GM18499 (cell line): ENCODE data around the gene TSC1.

Experiments used
- ATAC-seq: cut with Tn5 transposase; IDR thresholded peaks from one replicate; pipeline ENCODE4 v1.9.1; 2021; ENCODE audit warnings: moderate number of reproducible peaks; ENCODE audit not compliant: insufficient read depth, unreplicated experiment

The TSC1 gene

GRCh38 chr9:132942541-132943182, 1.8 kb downstream of the TSC1 start:
- ATAC-seq: no peak

GRCh38 chr9:132939169-132939568, 5.2 kb downstream of the TSC1 start:
- ATAC-seq: no peak

DNA sequence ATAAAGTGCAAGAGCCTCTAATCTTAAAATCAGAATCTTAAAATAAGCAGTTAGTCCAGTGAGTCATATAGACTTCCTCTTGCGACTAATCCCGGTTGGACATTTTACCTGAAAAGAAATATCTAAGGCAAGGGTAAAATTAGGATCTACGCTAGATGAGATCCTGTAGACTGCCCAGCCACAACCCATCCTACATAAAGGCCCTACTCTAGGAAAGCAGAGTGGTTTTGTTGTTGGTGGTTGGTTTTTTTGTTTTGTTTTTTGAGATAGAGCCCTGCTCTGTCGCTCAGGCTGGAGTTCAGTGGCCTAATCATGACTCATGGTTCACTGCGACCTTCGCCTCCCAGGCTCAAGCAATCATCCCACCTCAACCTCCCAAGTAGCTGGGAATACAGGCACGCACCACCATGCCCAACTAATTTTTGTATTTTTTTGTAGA, 6.9 kb downstream of the TSC1 start:
- no peak for ATAC-seq

GRCh38 chr9:132935026-132935425, 9.4 kb downstream of the TSC1 start:
- ATAC-seq: no peak

GRCh38 chr9:132931178-132931735, 13.2 kb downstream of the TSC1 start:
- ATAC-seq: no peak

GRCh38 chr9:132927704-132928103, 16.7 kb downstream of the TSC1 start:
- ATAC-seq: no peak

DNA sequence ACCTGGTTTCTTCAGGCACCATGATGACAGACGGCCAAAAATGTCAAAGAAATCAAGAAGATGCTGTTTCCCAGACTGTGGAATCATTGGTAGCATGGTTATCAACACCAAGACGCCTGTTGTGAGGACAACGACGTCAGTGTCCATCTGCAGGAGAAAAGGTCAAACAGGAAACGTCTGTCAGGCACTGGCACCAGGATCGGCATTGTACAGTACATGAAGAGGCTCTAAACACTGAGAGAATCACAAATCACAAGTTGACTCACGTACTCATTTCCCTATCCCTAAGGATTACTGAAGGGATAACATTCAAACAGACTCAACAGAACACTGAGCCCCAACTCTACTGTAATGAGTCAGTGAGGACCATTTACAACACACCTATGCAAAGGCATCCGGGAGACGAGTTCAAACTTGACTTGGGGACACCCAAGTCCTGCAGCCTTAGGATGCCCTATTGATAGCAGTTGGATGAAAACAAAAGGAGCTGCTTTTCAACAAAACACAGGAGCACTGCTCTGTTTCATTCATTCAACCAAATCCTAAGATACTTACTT, 21.0 kb downstream of the TSC1 start:
- no peak for ATAC-seq

GRCh38 chr9:132919614-132920268, 24.7 kb downstream of the TSC1 start:
- no peak for ATAC-seq

DNA sequence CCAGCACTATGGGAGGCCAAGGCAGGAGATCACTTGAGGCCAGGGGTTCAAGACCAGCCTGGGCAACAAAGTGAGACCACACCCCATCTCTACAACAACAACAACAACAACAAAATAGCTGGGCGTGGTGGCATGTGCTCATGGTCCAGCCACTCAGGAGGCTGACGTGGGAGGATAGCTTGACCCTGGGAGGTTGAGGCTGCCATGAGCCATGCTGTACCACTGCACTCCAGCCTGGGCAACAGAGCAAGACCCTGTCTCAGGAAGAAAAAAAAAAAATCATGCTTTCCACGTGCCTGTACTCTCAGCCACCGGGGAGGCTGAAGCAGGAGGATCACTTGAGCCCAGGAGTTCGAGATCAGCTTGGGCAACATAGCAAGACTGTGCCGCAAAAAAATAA, 29.5 kb downstream of the TSC1 start:
- ATAC-seq: no peak

GRCh38 chr9:132912131-132912530, 32.3 kb downstream of the TSC1 start:
- no peak for ATAC-seq

GRCh38 chr9:132910376-132910775, 34.0 kb downstream of the TSC1 start:
- no peak for ATAC-seq

DNA sequence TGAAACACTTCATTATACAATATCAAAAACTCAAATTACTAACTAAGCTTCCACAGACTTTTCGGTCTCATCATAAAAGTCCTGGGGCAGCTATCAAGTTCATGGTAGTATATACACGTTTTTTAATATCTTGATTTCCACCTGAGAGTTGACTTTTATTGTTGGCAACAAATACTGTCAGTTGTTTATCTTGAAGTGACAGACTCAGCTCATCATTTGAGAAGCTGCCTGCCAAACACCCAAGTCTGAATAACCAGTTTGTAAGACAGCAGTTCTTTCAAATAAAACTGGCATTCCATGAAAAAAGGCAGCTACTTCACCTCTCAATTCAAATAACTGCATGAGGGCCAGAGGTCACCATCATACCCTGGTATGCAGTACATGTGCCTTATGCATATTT, 35.1 kb downstream of the TSC1 start:
- ATAC-seq: no peak

DNA sequence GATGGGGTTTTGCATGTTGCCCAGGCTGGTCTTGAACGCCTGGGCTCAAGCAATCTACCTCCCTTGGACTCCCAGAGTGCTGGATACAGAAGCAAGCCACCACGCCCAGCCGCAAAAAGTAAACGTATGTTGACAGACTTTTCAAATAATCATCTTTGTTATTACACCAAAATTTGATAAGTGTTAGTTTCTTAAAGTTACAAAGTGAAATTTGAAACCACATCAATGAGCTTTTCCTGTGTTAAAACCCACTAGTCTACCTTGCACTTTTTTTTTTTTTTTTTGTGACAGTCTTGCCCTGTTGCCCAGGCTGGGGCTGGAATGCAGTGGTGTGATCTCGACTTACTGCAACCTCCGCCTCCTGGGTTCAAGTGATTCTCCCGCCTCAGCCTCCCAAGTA, 35.8 kb downstream of the TSC1 start:
- no peak for ATAC-seq

DNA sequence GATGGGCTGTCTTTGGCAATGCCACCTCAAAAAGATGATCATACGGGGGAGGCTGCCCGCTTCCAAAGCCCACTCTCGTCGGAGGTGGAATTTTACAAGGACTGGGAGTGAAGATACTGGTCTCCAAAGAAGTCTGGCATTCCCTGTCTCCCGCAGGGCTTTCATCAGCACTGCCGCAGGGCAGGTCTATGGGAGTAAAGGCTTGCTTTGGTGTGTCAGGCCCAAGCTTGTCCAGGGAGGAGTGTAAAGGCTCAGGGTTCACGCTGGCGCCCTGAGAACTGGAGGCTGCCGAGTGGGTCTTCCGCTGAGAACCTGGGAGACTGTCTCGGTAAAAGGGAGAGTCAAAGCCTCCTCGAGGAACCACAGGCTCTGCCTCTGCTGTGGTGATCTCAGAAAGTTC, 38.7 kb downstream of the TSC1 start:
- ATAC-seq: no peak

GRCh38 chr9:132903574-132904492, 40.6 kb downstream of the TSC1 start:
- ATAC-seq: no peak

DNA sequence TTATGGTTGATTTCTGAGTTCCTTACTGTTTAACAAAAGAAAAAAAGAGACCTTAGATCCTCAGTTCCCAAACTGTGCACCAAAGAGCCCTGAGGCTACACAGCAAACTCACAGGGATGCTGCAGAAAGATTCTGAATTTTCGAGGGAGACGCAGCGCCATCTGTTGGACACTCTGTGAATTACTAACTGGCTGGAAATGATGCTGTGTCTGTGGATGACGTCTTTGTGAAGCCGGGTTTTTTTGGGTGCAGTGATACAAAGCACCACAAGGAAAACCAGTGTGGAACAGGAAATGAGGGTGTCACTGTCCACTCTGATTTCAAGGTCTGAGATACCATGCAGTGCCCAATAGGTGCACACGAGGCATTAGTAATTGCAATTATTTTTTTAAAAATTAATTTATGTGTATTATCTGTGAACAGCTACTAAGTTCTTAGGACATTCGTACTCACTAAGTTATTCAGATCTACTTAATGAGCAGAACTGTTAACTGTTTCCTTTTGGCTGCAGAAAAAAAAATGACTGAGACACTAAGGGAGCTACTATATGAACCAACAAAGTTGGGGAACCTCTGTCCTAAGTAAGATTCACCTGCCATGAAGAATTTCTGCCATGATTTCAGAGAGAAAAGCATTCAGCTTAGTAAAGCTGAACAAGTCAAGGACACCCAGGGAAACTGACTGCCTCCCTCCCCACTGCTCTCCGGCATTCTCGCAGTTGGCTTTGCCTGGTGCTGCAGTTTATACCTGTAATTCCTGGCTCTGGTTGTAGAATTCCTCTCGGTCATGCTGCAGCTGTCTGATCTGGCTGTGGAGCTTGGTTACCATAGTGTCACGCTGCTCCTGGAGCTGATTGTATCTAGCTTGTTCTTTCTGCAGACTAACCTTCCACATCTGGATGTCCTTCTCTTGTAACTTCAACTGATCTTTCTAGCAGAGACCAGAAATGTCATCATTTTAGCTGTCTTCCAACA, 42.3 kb downstream of the TSC1 start:
- ATAC-seq: no peak

GRCh38 chr9:132898051-132898450, 46.4 kb downstream of the TSC1 start:
- ATAC-seq: no peak

- no peak for ATAC-seq
Measured at GRCh38 chr9:132896906-132897305, 47.5 kb downstream of the TSC1 start.

- ATAC-seq: no peak
Measured at GRCh38 chr9:132896264-132896663, 48.2 kb downstream of the TSC1 start.
